ENCODE measurements around the gene XIRP1. TPM values are rescaled to one million over a fixed set of nuclear protein-coding genes. Genes with fewer than 3 reads are reported as not detected.

The XIRP1 gene, protein sequence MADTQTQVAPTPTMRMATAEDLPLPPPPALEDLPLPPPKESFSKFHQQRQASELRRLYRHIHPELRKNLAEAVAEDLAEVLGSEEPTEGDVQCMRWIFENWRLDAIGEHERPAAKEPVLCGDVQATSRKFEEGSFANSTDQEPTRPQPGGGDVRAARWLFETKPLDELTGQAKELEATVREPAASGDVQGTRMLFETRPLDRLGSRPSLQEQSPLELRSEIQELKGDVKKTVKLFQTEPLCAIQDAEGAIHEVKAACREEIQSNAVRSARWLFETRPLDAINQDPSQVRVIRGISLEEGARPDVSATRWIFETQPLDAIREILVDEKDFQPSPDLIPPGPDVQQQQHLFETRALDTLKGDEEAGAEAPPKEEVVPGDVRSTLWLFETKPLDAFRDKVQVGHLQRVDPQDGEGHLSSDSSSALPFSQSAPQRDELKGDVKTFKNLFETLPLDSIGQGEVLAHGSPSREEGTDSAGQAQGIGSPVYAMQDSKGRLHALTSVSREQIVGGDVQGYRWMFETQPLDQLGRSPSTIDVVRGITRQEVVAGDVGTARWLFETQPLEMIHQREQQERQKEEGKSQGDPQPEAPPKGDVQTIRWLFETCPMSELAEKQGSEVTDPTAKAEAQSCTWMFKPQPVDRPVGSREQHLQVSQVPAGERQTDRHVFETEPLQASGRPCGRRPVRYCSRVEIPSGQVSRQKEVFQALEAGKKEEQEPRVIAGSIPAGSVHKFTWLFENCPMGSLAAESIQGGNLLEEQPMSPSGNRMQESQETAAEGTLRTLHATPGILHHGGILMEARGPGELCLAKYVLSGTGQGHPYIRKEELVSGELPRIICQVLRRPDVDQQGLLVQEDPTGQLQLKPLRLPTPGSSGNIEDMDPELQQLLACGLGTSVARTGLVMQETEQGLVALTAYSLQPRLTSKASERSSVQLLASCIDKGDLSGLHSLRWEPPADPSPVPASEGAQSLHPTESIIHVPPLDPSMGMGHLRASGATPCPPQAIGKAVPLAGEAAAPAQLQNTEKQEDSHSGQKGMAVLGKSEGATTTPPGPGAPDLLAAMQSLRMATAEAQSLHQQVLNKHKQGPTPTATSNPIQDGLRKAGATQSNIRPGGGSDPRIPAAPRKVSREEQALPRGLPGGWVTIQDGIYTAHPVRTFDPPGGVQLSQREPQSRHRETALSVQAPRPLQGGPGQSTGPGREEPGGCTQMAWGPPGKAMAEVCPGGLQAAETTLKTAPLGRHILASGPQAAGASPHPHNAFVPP (N-terminal part only)
- total RNA-seq (2022; extraction: Qiagen RNA extraction), result 0.12 to 0.23 TPM (median 0.17 TPM) in 5 replicates

DNA sequence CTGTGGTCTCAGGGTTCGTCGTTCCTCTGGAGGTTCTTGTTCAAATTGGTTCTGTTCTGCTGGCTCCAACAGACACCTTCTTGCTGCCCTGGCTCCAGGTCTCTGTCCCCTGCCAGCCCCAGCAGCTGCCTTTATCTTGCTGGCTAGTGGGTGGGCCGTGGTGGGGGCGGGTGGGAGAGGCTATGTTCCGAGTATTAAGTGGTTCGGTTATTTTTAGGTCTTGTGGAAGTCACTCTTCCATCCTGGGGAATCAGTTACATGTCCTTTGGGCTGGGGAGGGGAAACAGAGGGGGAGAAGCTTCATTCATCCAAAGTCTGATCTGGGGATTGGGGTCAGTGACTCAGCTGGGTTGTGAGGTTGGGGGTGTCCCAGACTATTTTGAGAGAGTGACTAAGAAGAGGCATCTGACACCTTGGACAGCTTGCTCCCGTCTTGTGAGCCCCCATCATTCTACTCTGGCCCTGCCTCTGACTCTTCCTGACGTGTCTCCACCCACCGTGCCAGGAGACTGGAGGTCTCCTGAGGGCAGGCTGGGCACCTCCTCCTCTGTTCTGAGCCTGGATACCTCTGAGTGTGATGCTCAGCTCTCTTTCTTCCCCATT is at the start of gene XIRP1:
Gene XIRP1, minus strand, starts transcription at position 106 of the 603 bp plus-strand sequence. CDS start 3,150 bp downstream, outside the sequence.

Other genes starting within 250 kb of the XIRP1 start
- gene SCN11A, start 140.7 kb downstream of the XIRP1 start, total RNA-seq (2022; extraction: Qiagen RNA extraction), result 0.02 TPM in 1 of 5 replicates, not detected in the others
- 17.9 to 22.5 TPM (median 21.0 TPM) in 5 replicates for gene WDR48, start 140.6 kb downstream of the XIRP1 start, total RNA-seq (2022; extraction: Qiagen RNA extraction)
- 28.5 to 37.9 TPM (median 32.6 TPM) in 5 replicates for gene GORASP1, start 85.0 kb downstream of the XIRP1 start, total RNA-seq (2022; extraction: Qiagen RNA extraction)
- 1.5 to 2.7 TPM (median 2.2 TPM) in 5 replicates for gene TTC21A, start 84.9 kb downstream of the XIRP1 start, total RNA-seq (2022; extraction: Qiagen RNA extraction)
- 16.3 to 21.2 TPM (median 18.7 TPM) in 5 replicates for gene CSRNP1, start 39.0 kb downstream of the XIRP1 start, total RNA-seq (2022; extraction: Qiagen RNA extraction)
- 0.04 TPM in 1 of 5 replicates, not detected in the others for gene CX3CR1, start 87.4 kb upstream of the XIRP1 start, total RNA-seq (2022; extraction: Qiagen RNA extraction)
- gene CCR8, start 137.1 kb upstream of the XIRP1 start, total RNA-seq (2022; extraction: Qiagen RNA extraction), result not detected in 5 replicates
- gene SLC25A38, start 190.8 kb upstream of the XIRP1 start, total RNA-seq (2022; extraction: Qiagen RNA extraction), result 36.1 to 47.2 TPM (median 39.2 TPM) in 5 replicates
- gene RPSA, start 214.1 kb upstream of the XIRP1 start, total RNA-seq (2022; extraction: Qiagen RNA extraction), result 2,637 to 2,714 TPM (median 2,658 TPM) in 5 replicates